Renal cortex interstitium (tissue), 11 donors: ENCODE results near the gene GATAD2B. TPM values are rescaled to one million over a fixed set of nuclear protein-coding genes. Genes with fewer than 3 reads are reported as not detected.

Experiments used
- DNase-seq, 11 donors: peaks; one replicate each; pipeline ENCODE4 v3.0.0-alpha.2; 2013; ENCODE audit warnings: low read depth in 9 of 11, low spot score in 4 of 11; ENCODE audit errors: extremely low read depth in 1 of 11
- polyA plus RNA-seq, 3 donors: library from polyadenylated mRNA; unstranded; fragments of 120-200 nt; gene quantifications; one replicate each; pipeline ENCODE4 v1.2.1, GENCODE V29; 2013; ENCODE audit not compliant: insufficient read length in 3 of 3

The GATAD2B gene
- polyA plus RNA-seq, 3 donors, result 29.5 to 35.2 (median 29.6) TPM

DNA sequence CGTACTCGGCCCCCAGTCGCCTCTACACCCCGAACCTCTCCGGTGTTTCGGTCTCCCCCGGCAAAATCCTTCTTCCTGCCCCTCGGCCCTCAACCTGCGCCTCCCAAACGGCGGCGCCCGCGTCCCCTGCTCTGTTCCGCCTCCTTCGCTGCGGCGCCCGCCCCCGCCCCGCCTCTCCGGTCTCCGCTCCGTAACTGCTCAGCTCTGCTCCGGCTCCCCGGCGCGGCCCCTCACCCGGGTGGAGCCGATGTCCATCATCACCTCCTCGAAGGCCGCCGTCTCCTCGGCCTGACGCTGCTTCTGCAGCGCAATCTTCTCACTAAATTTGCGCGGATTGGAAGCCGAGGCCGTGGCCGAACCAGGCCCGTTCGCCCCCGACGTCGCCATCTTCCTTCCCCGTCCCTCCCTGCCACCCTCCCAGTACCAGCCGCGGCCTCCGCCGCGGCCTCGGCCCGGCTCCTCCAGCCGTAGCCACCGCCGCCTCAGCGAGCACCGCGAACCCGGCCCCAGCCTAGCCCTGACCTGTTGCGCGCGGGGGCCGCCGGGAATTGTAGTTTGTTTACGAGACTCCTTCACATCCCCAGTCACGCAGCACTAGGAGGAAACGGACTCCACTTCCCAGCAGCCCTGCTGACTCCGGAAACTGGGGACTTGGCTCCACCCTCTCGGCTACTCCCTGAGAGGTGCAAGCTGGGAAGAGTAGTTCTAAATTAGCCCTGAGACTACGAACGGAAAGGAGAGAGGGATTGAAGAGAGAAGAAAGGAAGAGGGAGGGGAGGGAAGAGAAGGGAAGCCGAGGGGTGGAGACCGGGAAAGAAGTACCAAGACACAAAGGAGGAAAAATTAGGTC lies 35.6 kb upstream of the GATAD2B start, which contains the start of gene CRTC2:
CRTC2 (minus strand) TSS at position 502 of the 850 bp plus-strand sequence; CDS start at position 387, 115 bp downstream.
- peak; percentile 92 to 99 (median 97) for DNase-seq

DNA sequence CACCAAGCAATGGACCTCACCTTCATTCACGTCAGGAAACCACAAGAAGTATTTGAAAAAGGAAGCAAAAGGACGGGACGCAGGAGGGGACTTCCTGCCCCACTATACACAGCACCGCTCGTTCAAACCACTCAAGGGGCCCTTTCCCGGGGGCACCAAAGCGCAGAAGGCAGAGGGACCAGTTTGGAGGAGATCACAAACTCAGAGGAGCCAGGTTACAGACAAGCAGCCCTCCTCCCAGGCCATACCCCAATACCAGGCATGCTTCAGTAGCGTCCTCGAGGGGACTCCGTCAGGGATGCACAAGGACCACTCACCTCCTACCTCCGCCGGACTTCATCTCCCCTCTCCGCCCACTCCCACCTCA lies 35.0 kb upstream of the GATAD2B start:
- DNase-seq, result peak in 1 of 11 donors; percentile 24

DNA sequence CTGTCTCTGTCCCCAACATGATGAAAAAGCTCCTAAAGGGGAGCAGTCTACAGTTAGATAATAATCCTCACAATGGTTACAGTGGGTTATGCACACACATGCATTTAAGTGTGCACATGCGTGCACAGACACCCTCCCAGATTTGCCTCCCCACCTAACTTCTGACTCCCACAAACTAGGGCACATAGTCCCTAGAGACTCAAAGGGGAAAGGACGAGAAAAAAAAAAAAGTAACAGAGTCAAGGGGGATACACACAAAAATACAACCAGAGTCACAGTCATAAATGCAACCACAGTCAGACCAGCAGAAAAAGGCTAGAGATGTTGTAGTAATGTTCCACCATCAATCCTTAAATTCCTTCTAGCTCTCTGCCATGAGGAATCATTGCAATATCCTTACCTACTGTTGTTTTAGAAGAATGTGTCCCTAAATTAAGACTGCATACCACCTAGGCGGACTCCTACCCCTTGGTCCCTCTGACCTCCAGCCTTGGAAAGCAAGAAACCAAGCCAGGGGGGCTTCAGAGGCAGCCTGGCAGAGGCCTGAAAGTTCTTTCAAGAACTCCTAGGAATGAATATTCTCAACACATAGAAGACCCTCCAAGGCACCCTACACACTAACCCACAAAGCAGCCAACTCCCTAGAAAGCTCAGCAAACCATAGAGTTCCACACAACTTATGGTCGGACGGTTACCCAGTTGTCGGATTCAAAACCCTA lies 34.4 kb upstream of the GATAD2B start:
- no peak for DNase-seq

DNA sequence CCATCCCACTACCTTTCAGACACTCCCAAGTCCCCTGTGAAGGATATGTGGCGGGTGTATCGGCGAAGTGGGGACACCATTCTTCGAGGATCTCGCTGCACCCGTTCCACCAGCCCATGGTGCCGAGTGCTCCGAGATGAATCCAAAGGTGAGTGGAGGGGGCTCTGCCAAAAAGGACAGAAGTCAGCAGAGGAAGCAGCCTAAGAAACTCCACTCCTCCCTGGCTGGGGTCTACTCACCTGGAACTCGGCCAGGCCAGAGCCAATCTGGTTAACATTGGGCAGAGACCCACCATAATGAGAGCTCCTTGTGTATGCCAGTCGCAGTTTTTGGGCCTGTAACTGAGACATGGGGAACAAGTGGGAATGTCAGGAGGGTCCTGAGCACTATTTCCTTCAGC lies 32.1 kb upstream of the GATAD2B start:
- DNase-seq, result no peak

DNA sequence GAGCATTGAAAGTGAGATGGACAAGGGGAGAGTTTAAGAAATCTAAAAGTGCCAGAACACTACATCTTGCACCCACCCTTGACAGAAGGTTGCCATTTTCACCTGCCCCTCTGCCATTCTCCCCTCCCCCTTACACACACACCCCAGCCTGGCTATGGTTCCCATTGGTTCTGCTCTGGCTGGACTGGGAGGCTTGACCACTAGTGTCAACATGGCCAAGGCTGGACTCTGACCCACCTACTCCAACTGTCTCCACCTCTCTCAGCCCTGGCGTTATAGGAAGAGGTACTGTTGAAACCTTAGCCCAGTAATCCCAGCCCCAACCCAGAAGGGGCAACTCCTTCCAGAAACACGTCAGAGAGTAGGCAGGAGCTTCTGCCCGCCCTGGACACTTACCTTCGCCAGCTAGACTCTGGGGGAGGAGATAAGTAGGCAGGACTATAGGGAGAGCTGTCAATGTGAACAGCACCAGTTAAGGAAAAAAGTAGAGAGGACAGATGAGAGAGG lies 31.1 kb upstream of the GATAD2B start:
- DNase-seq, result no peak

DNA sequence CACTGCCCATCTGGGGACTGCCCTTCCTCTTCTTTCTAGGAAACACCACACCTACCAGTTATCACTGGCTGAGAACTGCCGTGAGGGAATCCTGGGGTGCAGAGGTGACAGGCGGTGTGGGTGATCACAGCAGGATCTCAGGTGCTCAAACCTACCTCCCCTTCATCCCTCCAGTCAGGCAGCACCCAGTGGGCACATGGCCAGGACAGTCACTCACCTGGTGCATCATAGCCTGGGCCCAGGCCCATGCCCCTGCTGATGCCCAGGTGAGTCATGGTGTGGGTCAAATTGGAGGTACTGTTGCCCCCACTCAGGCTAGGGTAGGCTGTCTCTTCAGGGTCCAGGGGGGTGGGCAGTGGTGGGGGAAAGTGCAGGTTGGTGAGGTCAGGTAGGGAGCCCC lies 29.0 kb upstream of the GATAD2B start:
- DNase-seq, result no peak

DNA sequence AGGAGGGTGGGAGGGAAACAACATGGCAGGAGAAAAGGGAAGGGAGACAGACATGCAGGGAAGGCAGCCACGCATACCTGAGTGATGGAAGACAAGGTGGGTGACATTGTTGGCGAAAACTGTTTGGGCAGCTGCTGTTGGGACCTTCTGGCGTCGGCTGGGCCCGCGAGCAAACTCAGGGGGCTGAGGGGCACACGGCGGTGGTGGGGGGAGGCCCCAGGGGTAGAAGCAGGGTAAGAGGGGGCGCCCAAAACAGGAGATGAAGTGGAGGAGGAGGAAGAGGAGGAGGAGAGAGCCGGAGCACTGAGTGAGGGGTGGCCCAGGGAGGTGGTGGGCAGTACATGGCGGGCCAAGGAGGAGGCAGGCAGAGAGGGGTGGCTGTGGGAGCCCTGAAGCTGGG lies 28.4 kb upstream of the GATAD2B start:
- DNase-seq, result no peak

DNA sequence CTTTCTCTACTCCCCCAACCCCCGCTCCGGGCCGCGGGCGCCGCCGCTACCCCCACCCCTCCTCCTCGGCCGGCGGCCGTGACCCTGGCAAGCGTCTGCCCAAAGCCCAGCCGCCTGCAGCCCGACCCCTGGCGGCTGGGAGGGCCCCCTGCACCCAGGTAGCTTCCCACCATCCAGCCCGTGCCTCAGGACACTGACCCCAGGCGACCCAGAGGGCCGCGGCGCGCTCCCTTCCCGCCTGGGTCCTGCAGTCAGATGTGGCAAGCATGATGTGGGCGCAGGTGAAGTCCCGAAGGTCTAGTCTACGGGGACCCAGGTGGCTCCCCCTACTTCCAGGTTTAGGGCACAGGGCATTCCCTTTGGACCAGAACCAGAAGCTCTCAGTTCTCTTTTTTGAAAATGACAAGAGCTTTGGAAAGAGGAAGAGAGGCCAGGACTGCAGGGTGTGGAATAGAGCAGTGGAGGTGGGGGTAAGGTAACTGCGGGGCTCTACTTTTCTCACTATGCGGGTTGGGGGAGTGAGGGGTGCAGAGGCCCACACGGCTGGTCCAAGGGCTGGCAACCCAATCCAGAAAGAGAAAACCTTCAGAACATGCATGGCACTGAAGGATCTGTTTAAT lies 24.0 kb upstream of the GATAD2B start, which contains the start of gene DENND4B:
DENND4B (minus strand) TSS at position 97 of the 620 bp plus-strand sequence. CDS start 2,344 bp downstream, outside the sequence.
- DNase-seq, result peak in 5 of 11 donors; percentile 51 to 77 (median 72)

DNA sequence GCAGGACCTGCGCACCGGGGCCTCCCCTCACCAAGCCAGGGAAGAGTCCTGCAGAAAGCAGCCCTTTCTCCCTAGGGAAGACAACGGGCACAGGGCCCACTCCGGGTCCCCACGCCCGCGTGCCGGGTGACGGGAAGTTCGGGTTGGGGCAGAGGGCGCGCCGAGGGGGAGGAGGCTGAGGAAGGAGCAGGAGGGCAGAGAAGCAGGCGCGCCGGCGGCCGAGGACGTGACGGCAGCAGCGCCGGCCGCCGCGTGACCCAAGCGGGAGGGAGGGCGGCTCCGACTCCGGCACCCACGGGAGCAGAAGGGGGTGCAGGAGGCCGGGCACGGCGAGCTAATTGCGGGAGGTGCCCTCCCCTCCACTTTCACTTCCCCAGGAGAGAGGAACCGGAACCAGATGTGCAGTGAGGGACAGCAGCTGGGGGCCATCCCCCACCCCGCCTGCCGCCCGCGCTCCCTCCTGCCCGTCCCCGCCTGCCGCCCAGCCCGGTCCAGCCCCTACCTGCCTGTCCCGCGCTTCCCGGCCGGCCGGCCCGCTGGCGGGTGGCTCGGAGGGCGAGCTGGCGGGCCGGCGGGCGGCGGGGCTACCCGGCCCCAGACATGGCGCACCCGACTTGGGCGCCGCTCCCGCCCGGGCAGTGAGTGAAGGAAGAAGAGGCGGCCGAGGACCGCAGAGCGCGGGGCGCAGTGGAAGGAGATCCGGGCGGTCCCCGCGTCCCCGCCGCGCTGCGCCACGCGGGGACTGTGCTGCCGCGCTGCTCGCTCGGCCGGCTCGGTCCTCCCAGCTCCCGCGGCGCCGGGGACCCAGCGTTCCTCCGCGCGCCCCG lies 23.2 kb upstream of the GATAD2B start:
- peak in 3 of 11 donors; percentile 40 to 41 (median 41) for DNase-seq

DNA sequence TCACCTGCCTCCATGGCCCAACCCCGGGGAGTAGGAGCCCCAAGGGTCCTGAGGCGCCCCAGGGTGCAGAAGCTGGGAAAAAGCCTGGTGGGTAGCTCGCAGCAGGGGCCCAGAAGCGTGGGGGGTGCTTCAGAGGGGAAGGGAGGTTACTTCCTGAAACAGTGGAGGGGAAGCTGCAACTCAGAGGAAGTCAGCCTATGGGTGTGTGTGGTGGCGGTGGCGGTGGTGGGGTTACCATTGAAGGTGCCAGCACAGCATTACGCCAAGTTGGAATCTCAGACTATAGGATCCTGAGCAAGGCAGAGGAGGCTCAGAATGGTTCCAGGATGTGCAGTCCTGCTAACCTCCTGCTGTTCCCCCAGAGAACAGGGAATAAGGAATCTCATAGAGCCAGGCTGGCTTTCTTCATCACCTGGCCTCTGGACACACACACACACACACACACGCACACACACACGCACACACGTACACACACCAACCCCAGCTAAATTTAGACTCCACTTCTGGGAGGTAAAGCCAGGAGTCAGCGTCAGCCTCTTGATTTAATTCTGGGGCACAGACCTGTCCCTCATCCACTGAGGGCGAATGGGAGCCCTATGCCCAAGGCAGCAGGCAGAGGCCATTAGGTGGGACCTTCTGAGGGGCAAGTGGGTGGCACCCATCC lies 22.5 kb upstream of the GATAD2B start:
- DNase-seq, result no peak

DNA sequence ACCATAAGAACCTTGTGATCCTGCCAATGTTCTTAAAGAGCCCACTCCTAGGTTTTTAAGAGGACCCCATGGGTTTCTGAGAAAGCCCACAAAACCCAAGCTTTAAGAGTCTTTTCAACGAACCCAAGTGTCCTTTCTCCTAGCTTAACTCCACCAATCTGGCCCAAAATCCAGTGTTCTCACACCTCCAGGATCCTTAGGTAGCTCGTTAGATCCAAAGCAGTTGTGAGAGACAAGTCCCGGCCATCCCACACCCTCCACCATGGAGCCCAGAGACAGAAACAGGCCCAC lies 22.0 kb upstream of the GATAD2B start:
- DNase-seq, result no peak

DNA sequence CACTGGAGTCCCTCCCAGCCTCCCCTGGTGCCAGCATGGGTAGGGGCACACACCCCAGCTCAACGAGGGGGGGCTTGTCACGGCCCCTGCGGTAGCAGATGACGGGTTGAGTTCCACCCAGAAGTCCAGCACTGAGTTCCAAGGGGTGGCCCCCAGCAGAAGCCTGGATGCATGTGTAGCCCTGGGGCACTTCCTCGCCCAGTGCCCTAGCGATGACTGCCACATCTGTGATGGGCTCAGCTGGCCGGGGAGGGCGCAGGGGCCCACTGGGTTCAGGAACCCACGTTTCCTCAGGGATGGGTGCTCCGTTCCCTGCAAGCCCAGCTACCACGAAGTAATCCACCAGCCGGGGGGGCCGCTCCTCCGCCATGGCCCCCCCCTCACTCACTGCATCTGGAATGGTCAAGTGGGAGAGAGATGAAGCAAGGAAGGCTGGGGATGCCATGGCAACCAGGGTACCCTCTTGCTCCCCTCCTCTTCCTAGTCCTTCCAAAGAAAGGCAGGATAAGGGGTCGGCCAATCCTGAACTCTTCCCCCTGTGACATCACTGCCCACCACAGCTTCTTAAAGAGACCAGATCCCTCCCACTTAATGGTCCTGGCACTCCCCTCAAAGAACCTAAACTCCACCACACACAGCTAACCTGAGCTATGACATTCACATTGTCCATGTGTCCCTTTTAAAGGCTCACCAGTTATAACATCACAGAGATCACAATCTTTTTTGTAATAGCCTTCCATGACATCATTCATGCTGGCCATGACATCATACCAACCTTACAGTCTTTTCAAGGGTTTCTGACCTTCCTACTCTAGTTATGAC lies 21.4 kb upstream of the GATAD2B start:
- DNase-seq, result no peak

DNA sequence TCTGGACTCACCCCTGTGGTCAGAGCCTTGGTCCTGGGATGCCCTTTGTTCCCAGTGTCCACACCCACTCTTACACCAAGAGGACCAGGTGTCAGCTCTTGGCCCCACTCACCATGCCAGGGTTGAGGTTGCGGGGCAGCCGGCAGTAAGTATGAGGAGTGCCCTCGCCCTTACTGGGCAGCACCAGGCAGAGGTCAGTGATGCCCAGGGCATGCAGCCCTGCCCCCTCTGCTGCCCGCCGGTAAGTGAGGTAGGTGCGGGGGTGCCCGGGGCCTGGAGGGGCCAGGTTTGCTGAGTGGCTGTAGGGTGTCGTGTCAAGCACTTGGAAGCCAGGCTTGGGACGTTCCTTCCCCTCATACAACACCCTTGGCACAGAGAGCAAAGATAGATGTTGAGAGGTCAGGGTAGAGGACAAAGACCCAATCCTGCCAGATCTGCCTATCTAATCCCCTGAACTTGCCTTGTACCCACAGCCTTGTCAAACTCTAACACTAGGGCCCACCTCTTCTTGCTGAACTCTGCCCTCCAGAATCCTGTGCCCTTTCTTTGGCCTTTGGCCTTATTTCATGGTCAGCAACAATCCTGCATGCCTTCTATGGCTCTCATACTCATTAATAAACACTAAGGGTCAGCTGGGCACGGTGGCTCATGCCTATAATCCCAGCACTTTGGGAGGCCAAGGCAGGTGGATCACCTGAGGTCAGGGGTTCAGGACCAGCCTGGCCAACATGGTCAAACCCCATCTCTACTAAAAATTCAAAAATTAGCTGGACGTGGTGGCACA lies 20.2 kb upstream of the GATAD2B start:
- DNase-seq, result no peak

DNA sequence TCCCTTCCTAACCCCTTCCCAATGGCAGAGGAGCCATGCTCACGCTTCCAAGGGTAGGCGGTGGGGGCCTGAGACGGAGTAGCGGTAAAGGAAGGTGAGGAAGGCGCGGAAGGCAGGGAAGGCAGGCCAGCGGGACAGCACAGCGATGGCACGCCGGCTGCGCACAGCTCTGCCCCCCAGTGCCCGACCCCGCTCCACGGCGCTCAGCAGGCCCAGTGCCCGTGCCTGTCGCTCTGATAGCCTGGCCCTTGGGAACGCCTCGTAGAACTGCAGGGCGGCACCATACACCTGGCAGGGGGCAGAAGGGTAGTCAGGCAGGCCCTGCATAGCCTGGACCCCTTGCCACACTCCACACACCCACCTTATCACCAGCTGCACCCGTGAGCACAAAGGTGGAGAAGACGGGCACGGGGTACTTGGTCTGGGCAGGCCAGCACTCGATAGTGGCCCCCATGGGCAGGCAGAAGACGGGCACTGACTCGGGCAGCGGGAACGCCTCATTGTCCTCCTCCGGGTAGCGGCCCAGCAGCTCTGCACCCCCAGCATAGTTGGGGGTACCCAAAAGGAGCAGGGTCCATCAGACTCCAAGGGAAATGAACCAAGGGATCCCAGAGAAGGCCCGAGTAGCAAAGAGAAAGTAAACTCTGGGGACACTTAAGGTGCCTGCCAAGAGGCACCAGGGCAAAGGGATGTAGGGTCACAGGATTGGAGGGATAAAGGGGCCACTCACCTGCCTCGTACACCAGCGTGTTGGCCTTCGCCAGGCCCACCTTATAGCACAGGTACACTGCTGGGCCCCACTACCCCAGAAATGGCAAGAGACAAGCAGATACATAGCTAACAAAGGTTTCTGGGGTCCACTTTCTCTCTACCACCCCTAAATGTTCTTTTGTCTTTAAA lies 19.3 kb upstream of the GATAD2B start:
- DNase-seq, result no peak

DNA sequence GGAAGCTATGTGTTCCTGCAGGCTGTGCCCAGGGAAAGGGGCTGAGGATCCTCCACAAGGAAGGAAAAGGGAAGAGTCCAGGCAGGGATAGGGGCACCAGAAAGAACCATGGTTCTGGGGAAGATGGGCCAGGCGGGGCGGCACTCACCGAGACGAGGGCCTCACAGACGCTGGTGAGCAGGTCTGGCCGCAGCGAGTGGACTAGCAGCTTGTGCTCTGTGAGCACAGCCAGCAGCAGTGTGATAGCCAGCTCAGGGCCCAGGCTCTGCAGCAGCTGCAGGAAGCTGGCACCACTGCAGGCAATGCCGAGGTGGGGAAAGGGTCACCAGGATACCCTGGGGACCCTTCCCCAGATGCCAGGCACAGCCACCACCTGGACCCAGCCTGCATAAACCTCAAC lies 18.0 kb upstream of the GATAD2B start:
- DNase-seq, result no peak

DNA sequence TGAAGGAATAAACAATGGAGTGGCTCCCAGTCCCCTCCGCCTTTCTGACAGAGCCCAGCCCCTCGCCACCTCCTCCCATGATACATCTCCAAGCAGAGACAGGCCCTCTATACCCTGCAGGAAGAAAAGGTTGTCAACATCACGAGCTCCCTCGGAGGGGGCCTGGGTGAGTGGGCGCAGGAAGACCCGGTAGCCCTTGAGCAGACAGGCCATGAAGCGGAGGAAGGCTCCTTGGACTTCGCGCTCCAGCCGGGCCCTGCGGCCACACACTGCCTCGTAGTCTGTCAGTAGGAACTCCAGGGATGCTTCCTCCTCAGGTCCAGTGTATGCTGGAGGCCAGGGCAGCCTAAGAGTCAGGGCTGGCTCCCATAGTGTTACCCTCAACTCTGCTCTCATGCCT lies 16.7 kb upstream of the GATAD2B start:
- DNase-seq, result no peak
